ENCODE measurements around the gene PPBP.

- TF ChIP-seq CTCF (IDR thresholded peaks at IDR 0.05) (no peak), POLR2A (IDR thresholded peaks at IDR 0.05) (no peak)
Measured at GRCh38 chr4:74006009-74006476, 18.1 kb upstream of the PPBP start.
